Peyer's patch (tissue), 4 donors: ENCODE data around the gene DDAH1. TPM values are rescaled to one million over a fixed set of nuclear protein-coding genes. Genes with fewer than 3 reads are reported as not detected.
A peak's percentile ranks its signal among the peaks of the same experiment; 100 is the strongest.

Experiments
- DNase-seq, 3 donors: peaks; one replicate each; pipeline ENCODE4 v3.0.0-alpha.2; 2017 to 2019
- H3K27ac ChIP-seq, 4 donors: fragments of 200-600 bp; sonication (generic); one replicate each; pipeline ENCODE4 v1.5.1; 2016 to 2019
- H3K27me3 ChIP-seq, 2 donors: fragments of 200-600 bp; sonication (generic); one replicate each; pipeline ENCODE4 v1.5.1; 2019
- H3K36me3 ChIP-seq, 3 donors: fragments of 200-600 bp; sonication (generic); one replicate each; pipeline ENCODE4 v1.5.1; 2016 to 2019
- H3K4me1 ChIP-seq, 4 donors: fragments of 200-600 bp; sonication (generic); one replicate each; pipeline ENCODE4 v1.5.1; 2016 to 2019
- H3K4me3 ChIP-seq, 4 donors: fragments of 200-600 bp; sonication (generic); 1 replicate in 3 of 4; 2 replicates in 1 of 4; pipeline ENCODE4 v1.5.1; 2016 to 2019; ENCODE audit warnings: mild to moderate bottlenecking in 1 of 4
- H3K9me3 ChIP-seq, 4 donors: fragments of 200-600 bp; sonication (generic); one replicate each; pipeline ENCODE4 v1.5.1; 2016 to 2019; ENCODE audit warnings: mild to moderate bottlenecking in 1 of 4
- CTCF ChIP-seq, 6 experiments: fragments of 450-650 bp in 4 of 6; fragments of 200-600 bp in 2 of 6; sonication (generic) in 1 of 6; IDR thresholded peaks; one replicate each; pipeline ENCODE4 v1.5.1; 2017 to 2019; ENCODE audit warnings: antibody characterized with exemption in 6 of 6, mild to moderate bottlenecking in 3 of 6, moderate library complexity in 1 of 6
- POLR2A ChIP-seq, 2 donors: fragments of 450-650 bp; IDR thresholded peaks; one replicate each; pipeline ENCODE4 v1.5.1; 2017; ENCODE audit warnings: antibody characterized with exemption in 2 of 2, mild to moderate bottlenecking in 2 of 2, moderate library complexity in 2 of 2
- total RNA-seq, 4 donors: library from RNA; depleted of rRNA; stranded (reverse); fragments of >200 nt; gene quantifications; one replicate each; pipeline ENCODE4 v1.1.0, GENCODE V29; 2016

Gene DDAH1
- total RNA-seq, 4 donors from 2014 or later = 40.8 to 60.2 (median 51.2) TPM

GRCh38 chr1:85496941-85497582, 32.1 kb upstream of the DDAH1 start:
- no peaks in the 10 kb centered on the region for H3K9me3 ChIP-seq
- TF ChIP-seq POLR2A (IDR thresholded peaks at IDR 0.05) (no peak), CTCF (IDR thresholded peaks at IDR 0.05) (no peak)

GRCh38 chr1:85495556-85495955, 30.6 kb upstream of the DDAH1 start:
- H3K4me3 ChIP-seq = no peak overlapping the region
- H3K4me1 ChIP-seq = peaks cover 0 to 17% (median 0%) of the 10 kb centered on the region in 4 donors
- no peaks in the 10 kb centered on the region for H3K36me3 ChIP-seq
- no peaks in the 10 kb centered on the region for H3K27me3 ChIP-seq
- no peaks in the 10 kb centered on the region for H3K9me3 ChIP-seq
- H3K27ac ChIP-seq = no peak overlapping the region
- TF ChIP-seq CTCF (IDR thresholded peaks at IDR 0.05) (no peak), POLR2A (IDR thresholded peaks at IDR 0.05) (no peak)
- peak in 2 of 3 donors; percentile 51 for DNase-seq

More at GRCh38 chr1:85496941-85497582, 32.1 kb upstream of the DDAH1 start:
- DNase-seq = no peak
- Histone ChIP-seq H3K4me1 (peaks cover 0 to 17% (median 0%) of the 10 kb centered on the region in 4 donors), H3K27ac (no peak overlapping the region), H3K27me3 (no peaks in the 10 kb centered on the region), H3K4me3 (no peak overlapping the region), H3K36me3 (no peaks in the 10 kb centered on the region)

- H3K4me3 ChIP-seq = no peak overlapping the region
- H3K9me3 ChIP-seq = no peaks in the 10 kb centered on the region
- no peaks in the 10 kb centered on the region for H3K27me3 ChIP-seq
- peaks cover 0 to 17% (median 0%) of the 10 kb centered on the region in 4 donors for H3K4me1 ChIP-seq
- TF ChIP-seq POLR2A (IDR thresholded peaks at IDR 0.05) (no peak), CTCF (IDR thresholded peaks at IDR 0.05) (peak in 1 of 6 experiments; percentile 6)
- H3K36me3 ChIP-seq = no peaks in the 10 kb centered on the region
- H3K27ac ChIP-seq = peak overlapping the region in 1 of 4 donors; percentile 3
- no peak for DNase-seq
These were observed 29.9 kb upstream of the DDAH1 start for GRCh38 chr1:85494904-85495266.

- H3K27ac ChIP-seq = peak overlapping the region in 1 of 4 donors; percentile 3
- DNase-seq = peak in 1 of 3 donors; percentile 51
- H3K36me3 ChIP-seq = no peaks in the 10 kb centered on the region
- no peaks in the 10 kb centered on the region for H3K27me3 ChIP-seq
- H3K9me3 ChIP-seq = no peaks in the 10 kb centered on the region
- H3K4me3 ChIP-seq = no peak overlapping the region
- no peak for TF ChIP-seq POLR2A (IDR thresholded peaks at IDR 0.05)
- TF ChIP-seq CTCF (IDR thresholded peaks at IDR 0.05) = no peak
- peaks cover 0 to 17% (median 0%) of the 10 kb centered on the region in 4 donors for H3K4me1 ChIP-seq
These were observed 29.3 kb upstream of the DDAH1 start for GRCh38 chr1:85494074-85494903.

- H3K9me3 ChIP-seq = no peaks in the 10 kb centered on the region
- no peak for DNase-seq
- H3K4me1 ChIP-seq = peaks cover 0 to 14% (median 0%) of the 10 kb centered on the region in 4 donors
- H3K27me3 ChIP-seq = no peaks in the 10 kb centered on the region
- TF ChIP-seq CTCF (IDR thresholded peaks at IDR 0.05) (no peak), POLR2A (IDR thresholded peaks at IDR 0.05) (no peak)
- no peaks in the 10 kb centered on the region for H3K36me3 ChIP-seq
- no peak overlapping the region for H3K27ac ChIP-seq
- H3K4me3 ChIP-seq = no peak overlapping the region
These were observed 25.5 kb upstream of the DDAH1 start for GRCh38 chr1:85490270-85490985.
